GM21360 (cell line): ENCODE data around the gene CPNE9.
"Not testable (repeated sequence)": the region's sequence is repeated elsewhere in the genome, so short reads cannot be mapped to it uniquely, and the experiment has no call there.

ENCODE experiments used
- ATAC-seq: cut with Tn5 transposase; IDR thresholded peaks from one replicate; pipeline ENCODE4 v1.9.1; 2021; ENCODE audit warnings: mild to moderate bottlenecking, moderate library complexity; ENCODE audit not compliant: unreplicated experiment

Gene CPNE9

GRCh38 chr3:9770276-9770812 lies 66.7 kb downstream of the CPNE9 start:
- no peak for ATAC-seq

GRCh38 chr3:9771007-9771406 lies 67.4 kb downstream of the CPNE9 start:
- ATAC-seq = not testable (repeated sequence)

- ATAC-seq = no peak
These were observed 73.5 kb downstream of the CPNE9 start for GRCh38 chr3:9776896-9777693.

GRCh38 chr3:9777694-9778021 lies 74.0 kb downstream of the CPNE9 start:
- no peak for ATAC-seq

- ATAC-seq = no peak
These were observed 74.8 kb downstream of the CPNE9 start for GRCh38 chr3:9778143-9779074.

GRCh38 chr3:9779075-9779593 lies 75.5 kb downstream of the CPNE9 start:
- no peak for ATAC-seq
